Neural crest cell (in vitro differentiated cells): ENCODE data around the gene CRYGB. TPM values are rescaled to one million over a fixed set of nuclear protein-coding genes. Genes with fewer than 3 reads are reported as not detected.
"Not testable (repeated sequence)": the region's sequence is repeated elsewhere in the genome, so short reads cannot be mapped to it uniquely, and the experiment has no call there.

Experiments used
- DNase-seq: peaks from one replicate; pipeline ENCODE4 v3.0.0; 2021; ENCODE audit warnings: low read depth, mixed read lengths, low spot score
- H3K27ac Mint-ChIP-seq: one replicate; pipeline ENCODE4 v1.8.0; 2021; ENCODE audit warnings: mild to moderate bottlenecking, mixed read lengths; ENCODE audit not compliant: unreplicated experiment
- H3K27me3 Mint-ChIP-seq: 2 replicates; pipeline ENCODE4 v1.8.0; 2021; ENCODE audit warnings: low read depth, mild to moderate bottlenecking, mixed read lengths
- H3K36me3 Mint-ChIP-seq: 2 replicates; pipeline ENCODE4 v1.8.0; 2021; ENCODE audit warnings: low read depth, mild to moderate bottlenecking, mixed read lengths
- H3K4me1 Mint-ChIP-seq: 2 replicates; pipeline ENCODE4 v1.8.0; 2021; ENCODE audit warnings: mixed read lengths
- H3K4me3 Mint-ChIP-seq: one replicate; pipeline ENCODE4 v1.8.0; 2021; ENCODE audit warnings: mild to moderate bottlenecking, mixed read lengths
- H3K9me3 Mint-ChIP-seq: 2 replicates; pipeline ENCODE4 v1.8.0; 2021; ENCODE audit warnings: mixed read lengths
- total RNA-seq: library from RNA; stranded (reverse); gene quantifications from 2 replicates; pipeline ENCODE4 v1.2.1, GENCODE V29; 2021
- TF ChIP-seq, protein P1 (sequence below): fragments of 200-600 bp; sonication (generic); conservative IDR thresholded peaks from 2 replicates; pipeline ENCODE4 v1.5.0; 2021; ENCODE audit warnings: antibody characterized with exemption, mild to moderate bottlenecking

CRYGB gene
- total RNA-seq, 1 donor from 2014 or later = not detected

GRCh38 chr2:208125251-208125650 is 20.7 kb downstream of the CRYGB start:
- TF ChIP-seq, protein P1, sequence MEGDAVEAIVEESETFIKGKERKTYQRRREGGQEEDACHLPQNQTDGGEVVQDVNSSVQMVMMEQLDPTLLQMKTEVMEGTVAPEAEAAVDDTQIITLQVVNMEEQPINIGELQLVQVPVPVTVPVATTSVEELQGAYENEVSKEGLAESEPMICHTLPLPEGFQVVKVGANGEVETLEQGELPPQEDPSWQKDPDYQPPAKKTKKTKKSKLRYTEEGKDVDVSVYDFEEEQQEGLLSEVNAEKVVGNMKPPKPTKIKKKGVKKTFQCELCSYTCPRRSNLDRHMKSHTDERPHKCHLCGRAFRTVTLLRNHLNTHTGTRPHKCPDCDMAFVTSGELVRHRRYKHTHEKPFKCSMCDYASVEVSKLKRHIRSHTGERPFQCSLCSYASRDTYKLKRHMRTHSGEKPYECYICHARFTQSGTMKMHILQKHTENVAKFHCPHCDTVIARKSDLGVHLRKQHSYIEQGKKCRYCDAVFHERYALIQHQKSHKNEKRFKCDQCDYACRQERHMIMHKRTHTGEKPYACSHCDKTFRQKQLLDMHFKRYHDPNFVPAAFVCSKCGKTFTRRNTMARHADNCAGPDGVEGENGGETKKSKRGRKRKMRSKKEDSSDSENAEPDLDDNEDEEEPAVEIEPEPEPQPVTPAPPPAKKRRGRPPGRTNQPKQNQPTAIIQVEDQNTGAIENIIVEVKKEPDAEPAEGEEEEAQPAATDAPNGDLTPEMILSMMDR = no peak
- Mint-ChIP-seq H3K4me3 (no peak overlapping the region), H3K27me3 (no peaks in the 10 kb centered on the region), H3K36me3 (no peaks in the 10 kb centered on the region), H3K4me1 (peaks cover 5% of the 10 kb centered on the region), H3K27ac (no peak overlapping the region), H3K9me3 (peaks cover 4% of the 10 kb centered on the region)
- DNase-seq = no peak

- not testable (repeated sequence) for DNase-seq
These were observed 21.8 kb downstream of the CRYGB start, which contains the start of gene CRYGD for GRCh38 chr2:208124013-208124715. TSS of gene CRYGD (minus strand) at chr2:208124524. CDS start at chr2:208124473, 51 bp downstream.

GRCh38 chr2:208122248-208122647 is 23.7 kb downstream of the CRYGB start:
- H3K27ac Mint-ChIP-seq = no peak overlapping the region
- no peak for DNase-seq
- no peaks in the 10 kb centered on the region for H3K36me3 Mint-ChIP-seq
- peaks cover 6% of the 10 kb centered on the region for H3K9me3 Mint-ChIP-seq
- H3K27me3 Mint-ChIP-seq = no peaks in the 10 kb centered on the region
- H3K4me3 Mint-ChIP-seq = no peak overlapping the region
- H3K4me1 Mint-ChIP-seq = peaks cover 9% of the 10 kb centered on the region
- TF ChIP-seq, protein P1 = no peak

More at GRCh38 chr2:208124013-208124715, 21.8 kb downstream of the CRYGB start, which contains the start of gene CRYGD:
- H3K4me3 Mint-ChIP-seq, H3K27ac Mint-ChIP-seq, H3K27me3 Mint-ChIP-seq, H3K9me3 Mint-ChIP-seq, H3K4me1 Mint-ChIP-seq, H3K36me3 Mint-ChIP-seq: not testable (repeated sequence)

GRCh38 chr2:208118918-208119317 is 27.0 kb downstream of the CRYGB start:
- Mint-ChIP-seq H3K4me1 (peaks cover 9% of the 10 kb centered on the region), H3K36me3 (no peaks in the 10 kb centered on the region), H3K27me3 (no peaks in the 10 kb centered on the region), H3K27ac (peak overlapping the region; percentile 54), H3K9me3 (peaks cover 8% of the 10 kb centered on the region), H3K4me3 (no peak overlapping the region)
- TF ChIP-seq, protein P1 = no peak
- DNase-seq = no peak

GRCh38 chr2:208117390-208117789 is 28.6 kb downstream of the CRYGB start:
- not testable (repeated sequence) for H3K4me3 Mint-ChIP-seq, DNase-seq, H3K27ac Mint-ChIP-seq, H3K36me3 Mint-ChIP-seq, H3K9me3 Mint-ChIP-seq
- H3K27me3 Mint-ChIP-seq = peaks cover 12% of the 10 kb centered on the region
- peaks cover 20% of the 10 kb centered on the region for H3K4me1 Mint-ChIP-seq

DNA sequence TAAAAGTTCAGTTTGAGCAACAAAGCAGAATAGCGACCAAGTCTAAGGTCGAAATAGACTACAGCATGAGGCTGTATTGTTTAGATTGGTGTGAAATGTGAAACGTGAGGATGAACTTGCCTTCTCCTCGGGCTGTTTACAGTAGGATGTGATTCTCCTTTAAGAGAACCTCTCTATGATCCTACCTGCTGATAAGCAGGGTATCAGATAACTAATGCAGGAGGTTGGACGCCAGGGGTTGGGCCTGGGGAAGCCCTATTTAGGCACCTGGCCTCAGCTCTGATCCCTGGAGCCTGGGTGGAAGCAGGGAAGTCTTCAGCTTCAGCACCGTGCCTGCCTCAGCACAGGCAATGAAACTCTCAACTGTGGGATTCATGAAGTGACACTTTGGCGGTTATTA is 33.0 kb downstream of the CRYGB start:
- Mint-ChIP-seq H3K4me3 (peak overlapping the region; percentile 14), H3K27me3 (peaks cover 19% of the 10 kb centered on the region), H3K4me1 (peaks cover 15% of the 10 kb centered on the region), H3K36me3 (no peaks in the 10 kb centered on the region), H3K9me3 (peaks cover 2% of the 10 kb centered on the region), H3K27ac (no peak overlapping the region)
- DNase-seq = no peak
- TF ChIP-seq, protein P1 = no peak

DNA sequence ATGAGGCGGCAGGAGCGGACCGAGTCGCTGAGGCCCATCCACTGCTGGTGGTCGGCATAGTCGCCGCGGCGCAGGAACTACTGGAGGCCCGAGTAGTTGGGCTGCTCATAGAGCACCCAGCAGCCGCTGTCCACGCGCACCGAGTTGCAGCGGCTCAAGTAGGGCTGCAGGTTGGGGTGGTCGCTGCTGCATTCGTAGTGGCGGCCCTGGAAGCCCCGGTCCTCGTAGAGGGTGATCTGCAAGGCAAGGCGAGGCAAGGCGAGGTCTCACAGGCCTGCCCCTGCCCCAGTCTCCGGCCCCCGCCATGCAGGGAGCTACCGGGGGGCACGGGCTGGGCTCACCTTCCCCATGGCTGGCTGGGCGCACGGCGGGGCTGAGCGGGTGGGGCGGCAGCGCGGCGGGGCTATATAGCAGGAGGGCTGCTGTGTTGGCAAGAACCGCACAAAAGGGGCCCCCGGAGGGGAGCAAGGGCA is 33.6 kb downstream of the CRYGB start:
- H3K27ac Mint-ChIP-seq, DNase-seq, H3K36me3 Mint-ChIP-seq, H3K9me3 Mint-ChIP-seq, H3K4me3 Mint-ChIP-seq: not testable (repeated sequence)
- Mint-ChIP-seq H3K4me1 (peaks cover 15% of the 10 kb centered on the region), H3K27me3 (peaks cover 19% of the 10 kb centered on the region)
